ENCODE data around the gene OR2T34. TPM values are rescaled to one million over a fixed set of nuclear protein-coding genes. Genes with fewer than 3 reads are reported as not detected.

OR2T34 gene
- polyA plus RNA-seq, 1 donor from 2014 or later = not detected

Small RNA genes within 50 kb of the gene (small RNA-seq; reads per million reads assigned to genes)
- gene RF00019 = 0 to 1.2 (median 0) reads per million in 3 experiments

Other genes with a start within 250 kb of the OR2T34 start
- gene OR14C36, start 226.0 kb downstream of the OR2T34 start, polyA plus RNA-seq = not detected in 2 replicates
- not detected in 2 replicates for gene OR2T4, start 213.1 kb downstream of the OR2T34 start, polyA plus RNA-seq
- gene OR2T6, start 199.0 kb downstream of the OR2T34 start, polyA plus RNA-seq = not detected in 2 replicates
- gene OR2T1, start 171.7 kb downstream of the OR2T34 start, polyA plus RNA-seq = not detected in 2 replicates
- not detected in 2 replicates for gene OR2T2, start 129.1 kb downstream of the OR2T34 start, polyA plus RNA-seq
- not detected in 2 replicates for gene OR2T3, start 101.4 kb downstream of the OR2T34 start, polyA plus RNA-seq
- not detected in 2 replicates for gene OR2T5, start 86.2 kb downstream of the OR2T34 start, polyA plus RNA-seq
- not detected in 2 replicates for gene OR2G6, start 66.7 kb downstream of the OR2T34 start, polyA plus RNA-seq
- not detected in 2 replicates for gene OR2T29, start 12.0 kb downstream of the OR2T34 start, polyA plus RNA-seq
- not detected in 2 replicates for gene OR2T10, start 22.9 kb upstream of the OR2T34 start, polyA plus RNA-seq
- gene OR2T11, start 60.3 kb upstream of the OR2T34 start, polyA plus RNA-seq = not detected in 2 replicates
- not detected in 2 replicates for gene OR2T35, start 70.5 kb upstream of the OR2T34 start, polyA plus RNA-seq
- gene OR2T27, start 80.8 kb upstream of the OR2T34 start, polyA plus RNA-seq = not detected in 2 replicates
- not detected in 2 replicates for gene OR14I1, start 128.0 kb upstream of the OR2T34 start, polyA plus RNA-seq
- gene LYPD8, start 181.0 kb upstream of the OR2T34 start, polyA plus RNA-seq = not detected in 2 replicates

Measured in neural cell (in vitro differentiated cells).